PFSK-1 (cell line): ENCODE data around the gene UEVLD. TPM values are rescaled to one million over a fixed set of nuclear protein-coding genes. Genes with fewer than 3 reads are reported as not detected.

ENCODE experiments used
- FOXP2 ChIP-seq: optimal IDR thresholded peaks from 2 replicates; pipeline ENCODE3; 2011; ENCODE audit warnings: borderline replicate concordance, control low read depth, inconsistent platforms; ENCODE audit not compliant: insufficient read depth; ENCODE audit errors: extremely low read length, extremely low read depth
- POLR2AphosphoS5 ChIP-seq: IDR thresholded peaks from 2 replicates; pipeline ENCODE4 v1.6.1; 2012; ENCODE audit warnings: low read depth, mild to moderate bottlenecking, control low read depth, low read length, moderate library complexity
- SIN3A ChIP-seq: IDR thresholded peaks from 2 replicates; pipeline ENCODE4 v1.6.1; 2012; ENCODE audit warnings: mild to moderate bottlenecking, low read length, moderate library complexity, borderline replicate concordance; ENCODE audit not compliant: insufficient read depth
- TAF1 ChIP-seq: IDR thresholded peaks from 2 replicates; pipeline ENCODE4 v1.6.1; 2012; ENCODE audit warnings: low read length, control low read depth, borderline replicate concordance; ENCODE audit not compliant: insufficient read depth
- polyA plus RNA-seq: library from polyadenylated mRNA; unstranded; fragments of >200 nt; gene quantifications from one replicate; pipeline ENCODE4 v1.2.1, GENCODE V29; 2012; ENCODE audit warnings: low read depth, missing spikeins; ENCODE audit not compliant: insufficient read length
- TF ChIP-seq, protein P1 (sequence below), 2 experiments: IDR thresholded peaks; 2 replicates each; pipeline versions ENCODE4 v1.6.1 to v1.8.0; 2011 to 2012; ENCODE audit warnings: low read depth in 2 of 2, low read length in 2 of 2, control low read depth in 1 of 2, inconsistent platforms in 1 of 2, mild to moderate bottlenecking in 1 of 2, moderate library complexity in 1 of 2; ENCODE audit not compliant: insufficient read depth in 1 of 2

The UEVLD gene
- 9.4 TPM for polyA plus RNA-seq

DNA sequence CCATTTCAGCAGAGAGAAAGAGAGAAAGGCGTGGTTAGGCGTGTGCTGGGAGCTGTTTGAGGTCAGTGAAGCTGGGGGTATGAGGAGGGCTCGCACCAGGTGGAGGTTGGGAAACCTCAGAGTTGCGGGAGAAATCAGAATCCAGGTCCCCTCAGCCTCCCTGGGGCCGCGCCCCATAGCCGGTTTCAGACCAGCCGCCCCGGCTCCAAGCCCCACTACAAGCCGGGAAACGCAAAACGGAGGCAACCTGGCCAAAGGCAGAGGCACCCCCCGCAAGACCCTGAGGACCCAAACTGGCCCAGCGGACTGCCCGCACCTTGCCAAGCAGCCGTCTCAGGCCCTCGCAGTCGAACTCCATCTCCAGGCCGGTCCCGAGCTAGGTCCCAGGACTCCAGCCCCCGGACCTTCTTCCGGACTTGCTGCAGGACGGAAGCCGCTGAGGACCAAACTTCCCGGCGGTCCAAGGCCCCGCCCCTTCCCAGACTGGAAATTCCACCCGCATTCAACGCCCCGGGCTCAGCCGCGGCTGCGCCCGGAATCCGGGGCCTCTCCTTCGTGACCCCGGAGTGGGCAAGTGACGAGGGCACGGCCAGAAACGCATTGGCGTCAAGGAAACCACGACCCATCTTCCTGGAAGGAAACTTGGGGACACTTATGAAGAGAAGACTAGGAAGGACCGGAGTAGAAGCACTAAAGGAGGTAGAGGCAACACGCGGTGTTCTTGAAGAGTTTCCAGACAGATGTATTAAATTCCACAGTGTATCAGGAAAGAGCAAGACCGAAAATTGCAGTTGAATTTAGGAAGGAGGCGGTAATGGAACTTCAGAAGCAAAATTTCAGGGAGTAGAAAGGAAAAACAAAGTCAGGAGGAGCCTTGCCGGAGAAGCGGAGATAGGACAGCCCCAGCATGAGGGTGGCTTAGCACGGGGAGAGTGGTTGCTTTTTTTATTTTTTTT, at the start of gene UEVLD:
TSS of gene UEVLD (minus strand) at position 438 of the 956 bp plus-strand sequence. CDS start at position 358, 80 bp downstream.
- TF ChIP-seq POLR2AphosphoS5 (peak; percentile 92), TAF1 (peak; percentile 86), SIN3A (peak; percentile 66; the same call in 1 of the 2 replicates), FOXP2 (peak; percentile 66)
- TF ChIP-seq, protein P1, sequence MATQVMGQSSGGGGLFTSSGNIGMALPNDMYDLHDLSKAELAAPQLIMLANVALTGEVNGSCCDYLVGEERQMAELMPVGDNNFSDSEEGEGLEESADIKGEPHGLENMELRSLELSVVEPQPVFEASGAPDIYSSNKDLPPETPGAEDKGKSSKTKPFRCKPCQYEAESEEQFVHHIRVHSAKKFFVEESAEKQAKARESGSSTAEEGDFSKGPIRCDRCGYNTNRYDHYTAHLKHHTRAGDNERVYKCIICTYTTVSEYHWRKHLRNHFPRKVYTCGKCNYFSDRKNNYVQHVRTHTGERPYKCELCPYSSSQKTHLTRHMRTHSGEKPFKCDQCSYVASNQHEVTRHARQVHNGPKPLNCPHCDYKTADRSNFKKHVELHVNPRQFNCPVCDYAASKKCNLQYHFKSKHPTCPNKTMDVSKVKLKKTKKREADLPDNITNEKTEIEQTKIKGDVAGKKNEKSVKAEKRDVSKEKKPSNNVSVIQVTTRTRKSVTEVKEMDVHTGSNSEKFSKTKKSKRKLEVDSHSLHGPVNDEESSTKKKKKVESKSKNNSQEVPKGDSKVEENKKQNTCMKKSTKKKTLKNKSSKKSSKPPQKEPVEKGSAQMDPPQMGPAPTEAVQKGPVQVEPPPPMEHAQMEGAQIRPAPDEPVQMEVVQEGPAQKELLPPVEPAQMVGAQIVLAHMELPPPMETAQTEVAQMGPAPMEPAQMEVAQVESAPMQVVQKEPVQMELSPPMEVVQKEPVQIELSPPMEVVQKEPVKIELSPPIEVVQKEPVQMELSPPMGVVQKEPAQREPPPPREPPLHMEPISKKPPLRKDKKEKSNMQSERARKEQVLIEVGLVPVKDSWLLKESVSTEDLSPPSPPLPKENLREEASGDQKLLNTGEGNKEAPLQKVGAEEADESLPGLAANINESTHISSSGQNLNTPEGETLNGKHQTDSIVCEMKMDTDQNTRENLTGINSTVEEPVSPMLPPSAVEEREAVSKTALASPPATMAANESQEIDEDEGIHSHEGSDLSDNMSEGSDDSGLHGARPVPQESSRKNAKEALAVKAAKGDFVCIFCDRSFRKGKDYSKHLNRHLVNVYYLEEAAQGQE (IDR thresholded peaks at IDR 0.05; ENCODE audit: insufficient read depth in 1 of 2, low read depth in 2 of 2, low read length in 2 of 2), result peak in 1 of 2 experiments; percentile 6; a peak in 1 of 4 replicates

- TF ChIP-seq TAF1 (peak; percentile 79; the same call in 1 of the 2 replicates), POLR2AphosphoS5 (peak; percentile 99), SIN3A (peak; percentile 65; the same call in 1 of the 2 replicates), FOXP2 (peak; percentile 95)
- TF ChIP-seq, protein P1 (IDR thresholded peaks at IDR 0.05; ENCODE audit: insufficient read depth in 1 of 2, low read depth in 2 of 2, low read length in 2 of 2), result no peak; a peak in 1 of 4 replicates
Measured at GRCh38 chr11:18634140-18635032, 45.9 kb upstream of the UEVLD start, which contains the start of gene SPTY2D1. Gene SPTY2D1 (minus strand): TSS chr11:18634342. CDS start chr11:18634257, 85 bp downstream.

DNA sequence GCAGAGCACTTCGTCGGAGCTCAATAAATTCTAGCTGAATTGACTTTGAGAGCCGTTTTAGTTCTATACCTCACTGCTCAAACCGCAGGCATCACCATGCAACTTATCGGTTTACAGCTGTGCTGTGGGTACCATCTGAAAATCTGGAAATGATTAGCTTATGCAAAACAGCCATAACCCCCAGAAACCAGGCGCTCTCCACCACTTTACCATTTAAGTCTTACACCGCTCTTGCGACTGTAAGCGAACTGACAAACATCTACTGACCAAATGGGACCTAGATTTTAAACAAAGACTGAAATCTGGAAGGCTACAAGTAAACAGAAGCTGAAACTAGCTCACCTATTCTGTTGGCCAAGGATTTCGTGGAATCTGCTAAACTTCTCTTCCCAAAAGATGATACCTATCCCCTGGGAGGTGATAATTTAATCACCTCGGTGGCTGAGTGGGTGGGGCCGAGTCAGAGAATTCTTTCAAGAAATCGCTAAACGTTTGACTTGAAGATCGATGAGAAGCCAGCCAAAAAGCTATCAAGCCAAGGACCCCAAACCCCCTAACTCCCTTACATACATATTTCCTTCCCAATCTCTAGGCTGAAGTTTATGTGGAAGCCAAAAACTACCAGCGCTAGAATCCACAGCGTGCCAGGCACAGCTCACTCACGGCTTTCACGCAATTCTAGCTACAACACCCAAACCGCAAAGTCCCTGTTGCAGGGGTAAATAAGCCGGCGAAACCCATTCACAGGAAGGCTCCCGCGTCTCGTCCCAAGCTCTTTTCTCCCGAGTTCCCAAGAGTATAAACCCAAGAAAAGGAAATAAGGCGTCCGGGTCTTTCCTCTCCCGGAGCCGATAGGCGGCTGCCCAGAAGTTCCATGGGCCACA, 45.0 kb upstream of the UEVLD start:
- no peak for TF ChIP-seq SIN3A
- TF ChIP-seq FOXP2, result no peak
- TF ChIP-seq, protein P1 (IDR thresholded peaks at IDR 0.05; ENCODE audit: insufficient read depth in 1 of 2, low read depth in 2 of 2, low read length in 2 of 2), result no peak
- TF ChIP-seq POLR2AphosphoS5, result no peak
- TF ChIP-seq TAF1, result no peak

GRCh38 chr11:18632841-18633240, 44.3 kb upstream of the UEVLD start:
- no peak for TF ChIP-seq POLR2AphosphoS5
- TF ChIP-seq TAF1, result no peak
- TF ChIP-seq, protein P1 (IDR thresholded peaks at IDR 0.05; ENCODE audit: insufficient read depth in 1 of 2, low read depth in 2 of 2, low read length in 2 of 2), result no peak
- no peak for TF ChIP-seq SIN3A
- no peak for TF ChIP-seq FOXP2
